GM12891 (cell line): ENCODE measurements around the gene CCDC33.

Experiments
- DNase-seq: peaks from one replicate; pipeline ENCODE4 v3.0.0; 2011; ENCODE audit warnings: low spot score; ENCODE audit not compliant: insufficient read length
- FAIRE-seq: peaks from 2 replicates; lab custom pipeline; 2011; peaks lifted over from hg19 to GRCh38; lab: Jason Lieb, UNC
- PAX5 ChIP-seq: IDR thresholded peaks from 2 replicates; pipeline ENCODE4 v1.6.1; 2011; ENCODE audit warnings: low read length, moderate library complexity, mild to moderate bottlenecking; ENCODE audit not compliant: insufficient read depth, severe bottlenecking
- POLR2A ChIP-seq: IDR thresholded peaks from 2 replicates; pipeline ENCODE4 v1.6.1; 2011; ENCODE audit warnings: low read depth, low read length, control low read depth
- POLR2AphosphoS5 ChIP-seq: IDR thresholded peaks from 2 replicates; pipeline ENCODE4 v1.6.1; 2011; ENCODE audit warnings: low read depth, low read length, control low read depth
- POU2F2 ChIP-seq: IDR thresholded peaks from 2 replicates; pipeline ENCODE4 v1.6.1; 2011; ENCODE audit warnings: low read depth, mild to moderate bottlenecking, control low read depth, low read length, moderate library complexity
- SPI1 ChIP-seq: IDR thresholded peaks from 2 replicates; pipeline ENCODE4 v1.6.1; 2011; ENCODE audit warnings: low read depth, low read length, control low read depth
- TAF1 ChIP-seq: IDR thresholded peaks from 2 replicates; pipeline ENCODE4 v1.6.1; 2011; ENCODE audit warnings: low read depth, low read length, control low read depth

The CCDC33 gene

DNA sequence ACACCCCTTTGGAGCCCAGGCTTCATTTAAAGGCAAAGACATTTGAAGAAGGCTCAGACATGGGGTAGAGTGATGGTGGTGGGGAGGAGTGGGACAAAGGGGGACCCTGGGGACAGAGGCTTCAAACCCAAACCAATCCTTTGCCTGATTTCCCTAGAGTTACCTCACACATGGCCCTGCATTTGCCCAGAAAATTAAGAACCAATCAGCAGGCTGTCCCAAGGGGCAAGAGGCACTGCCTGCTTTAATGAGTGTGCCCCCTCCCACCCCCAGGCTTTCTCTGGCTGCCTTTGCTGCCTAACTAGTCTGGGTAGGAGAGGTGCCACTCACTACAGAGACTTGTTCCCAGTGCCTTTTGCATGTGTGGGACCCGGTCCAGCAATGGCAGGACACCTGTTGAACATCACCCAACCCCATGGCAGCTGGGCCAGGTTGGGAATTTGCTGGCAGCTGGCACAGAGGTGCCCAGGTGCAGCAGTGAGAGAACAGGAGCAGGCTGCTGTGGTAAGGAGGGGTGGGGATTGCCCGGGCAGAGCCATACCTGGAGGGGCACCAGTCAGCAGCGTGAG is 38.4 kb downstream of the CCDC33 start:
- TF ChIP-seq POU2F2 = no peak
- TF ChIP-seq SPI1 = no peak
- TF ChIP-seq POLR2AphosphoS5 = no peak
- TF ChIP-seq PAX5 = no peak
- no peak for TF ChIP-seq TAF1
- FAIRE-seq (no peak), DNase-seq (no peak)

DNA sequence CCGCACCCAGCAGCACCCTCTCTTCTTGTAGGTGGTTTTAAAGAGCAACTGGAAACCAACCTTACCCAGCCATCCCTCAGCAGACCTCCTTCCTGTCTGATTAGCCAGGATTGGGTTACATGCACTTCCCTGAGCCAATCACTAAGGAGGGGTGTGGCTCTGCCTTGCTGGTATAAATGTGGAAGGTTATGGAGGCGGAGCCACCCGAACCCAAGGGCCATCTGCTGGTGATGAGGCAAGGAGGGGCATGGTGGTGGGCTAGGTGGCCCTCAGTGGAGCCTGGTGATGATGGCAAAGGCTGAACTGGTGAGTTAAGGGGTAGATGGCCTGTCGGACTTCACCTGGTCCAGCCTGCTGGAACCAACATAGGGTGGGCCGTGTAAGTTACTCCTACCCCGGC is 39.8 kb downstream of the CCDC33 start:
- no peak for FAIRE-seq
- TF ChIP-seq TAF1 (no peak), PAX5 (no peak), SPI1 (no peak), POLR2A (no peak), POU2F2 (no peak), POLR2AphosphoS5 (no peak)
- DNase-seq = no peak

- DNase-seq (no peak), FAIRE-seq (no peak)
- TF ChIP-seq PAX5 (no peak), SPI1 (no peak), TAF1 (no peak), POLR2AphosphoS5 (no peak), POU2F2 (no peak), POLR2A (no peak)
Observed at GRCh38 chr15:74276560-74276959, 40.4 kb downstream of the CCDC33 start.

GRCh38 chr15:74277242-74277810 is 41.2 kb downstream of the CCDC33 start:
- no peak for DNase-seq
- FAIRE-seq = no peak
- no peak for TF ChIP-seq TAF1
- no peak for TF ChIP-seq PAX5
- no peak for TF ChIP-seq POU2F2
- TF ChIP-seq POLR2AphosphoS5 = no peak
- TF ChIP-seq SPI1 = no peak
- no peak for TF ChIP-seq POLR2A

DNA sequence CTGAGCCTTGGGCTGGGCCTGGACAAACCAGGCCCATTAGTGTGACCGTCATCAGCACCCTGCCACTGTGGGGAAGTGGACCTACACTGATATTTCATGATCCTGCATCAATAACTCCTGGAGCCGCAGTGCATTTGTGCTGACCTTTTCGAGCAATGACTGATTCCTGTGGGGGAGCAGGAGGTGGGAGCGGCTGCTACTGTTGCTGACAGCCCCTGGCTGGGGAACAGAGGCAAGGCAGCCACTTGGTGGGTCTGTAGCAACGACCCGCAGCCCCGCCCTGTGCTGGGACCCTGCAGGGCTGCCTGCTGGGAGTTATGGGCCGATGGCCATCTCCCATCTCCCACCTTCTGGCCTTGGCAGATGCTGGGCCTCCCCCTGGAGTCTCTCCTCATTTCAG is 42.1 kb downstream of the CCDC33 start:
- TF ChIP-seq TAF1 = no peak
- no peak for FAIRE-seq

GRCh38 chr15:74281147-74282133 is 45.3 kb downstream of the CCDC33 start:
- TF ChIP-seq PAX5 (no peak), SPI1 (no peak), TAF1 (no peak), POLR2AphosphoS5 (no peak)
- FAIRE-seq = no peak

More for the DNA sequence above, 42.1 kb downstream of the CCDC33 start:
- no peak for DNase-seq

GRCh38 chr15:74283368-74283767 is 47.2 kb downstream of the CCDC33 start:
- DNase-seq (no peak), FAIRE-seq (no peak)
- TF ChIP-seq POU2F2 (no peak), PAX5 (no peak), TAF1 (no peak), SPI1 (no peak), POLR2A (no peak), POLR2AphosphoS5 (no peak)

More at GRCh38 chr15:74281147-74282133, 45.3 kb downstream of the CCDC33 start:
- no peak for DNase-seq

DNA sequence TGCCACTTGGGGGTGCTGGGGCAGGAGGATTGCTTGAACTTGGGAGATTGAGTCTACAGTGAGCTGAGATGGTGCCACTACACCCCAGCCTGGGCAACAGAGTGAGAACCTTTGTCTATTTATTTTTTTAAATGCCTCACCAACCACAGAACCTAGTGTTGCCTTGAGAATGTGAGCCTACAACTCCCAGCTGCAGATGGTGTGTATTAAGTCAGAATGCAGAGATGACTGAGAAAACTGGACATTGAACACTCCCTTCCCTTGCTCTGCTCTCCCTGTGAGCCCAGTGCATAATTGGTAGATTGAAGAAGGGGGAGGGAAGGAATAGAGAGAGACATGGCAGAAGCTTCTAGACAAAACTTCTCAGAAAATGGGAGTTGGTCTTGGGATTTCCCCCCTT is 53.5 kb downstream of the CCDC33 start:
- no peak for TF ChIP-seq PAX5
- no peak for TF ChIP-seq POU2F2
- no peak for TF ChIP-seq TAF1
- no peak for TF ChIP-seq POLR2AphosphoS5
- TF ChIP-seq SPI1 = no peak
- no peak for TF ChIP-seq POLR2A
- FAIRE-seq (no peak), DNase-seq (no peak)

- DNase-seq (no peak), FAIRE-seq (no peak)
- no peak for TF ChIP-seq POLR2AphosphoS5
- no peak for TF ChIP-seq TAF1
- TF ChIP-seq POU2F2 = no peak
- no peak for TF ChIP-seq PAX5
- no peak for TF ChIP-seq SPI1
- TF ChIP-seq POLR2A = no peak
Observed at GRCh38 chr15:74290645-74291044, 54.5 kb downstream of the CCDC33 start.
